VCaP (cell line): Measurements from ENCODE around the gene TNFRSF12A.

Experiments used
- H3K27ac ChIP-seq: fragments of 450-650 bp; 2 replicates; pipeline ENCODE4 v1.5.1; 2017
- TF ChIP-seq, protein P1 (sequence below): fragments of 450-650 bp; conservative IDR thresholded peaks from 2 replicates; pipeline ENCODE4 v1.5.1; 2017; ENCODE audit warnings: mild to moderate bottlenecking, moderate library complexity

The TNFRSF12A gene

GRCh38 chr16:2996298-2996697 is 23.9 kb upstream of the TNFRSF12A start:
- TF ChIP-seq, protein P1, sequence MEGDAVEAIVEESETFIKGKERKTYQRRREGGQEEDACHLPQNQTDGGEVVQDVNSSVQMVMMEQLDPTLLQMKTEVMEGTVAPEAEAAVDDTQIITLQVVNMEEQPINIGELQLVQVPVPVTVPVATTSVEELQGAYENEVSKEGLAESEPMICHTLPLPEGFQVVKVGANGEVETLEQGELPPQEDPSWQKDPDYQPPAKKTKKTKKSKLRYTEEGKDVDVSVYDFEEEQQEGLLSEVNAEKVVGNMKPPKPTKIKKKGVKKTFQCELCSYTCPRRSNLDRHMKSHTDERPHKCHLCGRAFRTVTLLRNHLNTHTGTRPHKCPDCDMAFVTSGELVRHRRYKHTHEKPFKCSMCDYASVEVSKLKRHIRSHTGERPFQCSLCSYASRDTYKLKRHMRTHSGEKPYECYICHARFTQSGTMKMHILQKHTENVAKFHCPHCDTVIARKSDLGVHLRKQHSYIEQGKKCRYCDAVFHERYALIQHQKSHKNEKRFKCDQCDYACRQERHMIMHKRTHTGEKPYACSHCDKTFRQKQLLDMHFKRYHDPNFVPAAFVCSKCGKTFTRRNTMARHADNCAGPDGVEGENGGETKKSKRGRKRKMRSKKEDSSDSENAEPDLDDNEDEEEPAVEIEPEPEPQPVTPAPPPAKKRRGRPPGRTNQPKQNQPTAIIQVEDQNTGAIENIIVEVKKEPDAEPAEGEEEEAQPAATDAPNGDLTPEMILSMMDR = no peak

GRCh38 chr16:2999929-3000328 is 20.2 kb upstream of the TNFRSF12A start:
- TF ChIP-seq, protein P1 = no peak
- no peak overlapping the region for H3K27ac ChIP-seq

More at GRCh38 chr16:2996298-2996697, 23.9 kb upstream of the TNFRSF12A start:
- H3K27ac ChIP-seq = no peak overlapping the region

DNA sequence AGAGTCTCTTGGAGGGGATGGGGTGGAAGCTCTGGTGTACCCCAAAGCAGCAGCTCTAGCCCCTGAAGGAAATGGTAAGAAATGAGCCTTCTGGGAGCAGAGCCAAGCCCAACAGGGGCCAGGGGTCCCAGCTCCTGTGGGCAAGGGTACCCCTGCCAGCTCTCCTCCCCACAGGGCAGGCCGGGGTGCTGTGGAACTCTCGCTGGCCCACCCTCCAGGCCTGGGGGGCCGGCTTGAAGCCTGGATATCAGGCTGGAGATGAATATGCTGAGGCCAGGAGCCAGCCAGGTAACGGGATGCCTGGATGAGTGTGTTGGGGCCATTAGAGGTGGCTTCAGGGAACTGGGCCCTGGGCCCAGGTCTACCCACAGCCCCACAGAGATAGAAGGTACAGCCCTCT is 19.6 kb upstream of the TNFRSF12A start:
- TF ChIP-seq, protein P1 = no peak
- no peak overlapping the region for H3K27ac ChIP-seq

DNA sequence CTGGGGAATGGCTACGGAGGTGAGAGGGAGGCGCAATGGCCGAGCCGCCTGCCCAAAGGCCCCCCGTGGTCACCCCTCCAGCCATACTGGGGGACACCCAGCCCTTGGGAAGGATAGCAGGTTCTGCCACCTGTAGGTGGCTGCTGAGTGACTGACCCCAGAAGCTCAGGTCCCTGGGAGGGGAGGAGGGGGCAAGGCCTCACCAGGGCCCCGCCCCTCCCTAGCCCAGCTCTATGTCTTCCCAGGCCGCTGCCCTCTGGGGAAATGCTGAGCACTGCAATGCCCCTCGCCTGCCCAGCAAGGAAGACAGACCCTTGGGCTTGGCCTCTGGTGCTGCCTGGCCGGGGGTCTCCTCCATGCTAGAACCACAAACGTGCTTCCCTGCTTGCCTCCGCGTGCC is 18.9 kb upstream of the TNFRSF12A start:
- TF ChIP-seq, protein P1 = no peak
- no peak overlapping the region for H3K27ac ChIP-seq

DNA sequence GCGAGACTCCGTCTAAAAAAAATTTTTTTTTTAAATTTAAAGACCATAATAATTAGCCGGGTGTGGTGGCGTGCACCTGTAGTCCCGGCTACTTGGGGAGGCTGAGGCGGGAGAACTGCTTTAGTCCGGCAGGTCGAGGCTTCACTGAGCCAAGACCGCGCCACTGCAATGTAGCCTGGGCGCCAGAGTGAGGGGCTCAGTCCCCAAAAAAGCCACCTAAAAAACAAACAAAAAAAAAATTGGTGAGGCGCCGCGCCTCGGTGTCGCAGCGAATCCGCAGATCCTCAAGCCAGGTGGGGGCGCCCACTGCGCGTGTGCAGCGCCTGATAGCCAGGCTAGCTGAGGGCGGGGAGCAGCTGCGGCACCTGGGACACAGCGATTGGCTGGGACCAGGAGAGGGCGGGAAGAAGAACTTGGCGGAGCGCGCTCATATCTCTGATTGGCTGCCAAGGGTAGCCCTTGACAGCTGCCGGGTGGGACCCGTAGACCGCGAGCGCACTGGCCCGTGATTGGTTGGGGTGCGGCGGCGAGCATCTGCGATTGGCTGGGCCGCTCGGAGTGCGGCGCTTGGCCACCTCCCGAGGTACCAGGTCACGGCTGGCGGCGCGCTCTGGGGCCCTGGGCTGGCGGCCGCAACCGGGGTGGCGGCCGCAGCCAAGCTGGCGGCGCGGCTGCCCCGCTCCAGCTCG is 16.4 kb upstream of the TNFRSF12A start:
- H3K27ac ChIP-seq = peak overlapping the region; percentile 69
- TF ChIP-seq, protein P1 = peak; percentile 50

GRCh38 chr16:3004319-3004718 is 15.8 kb upstream of the TNFRSF12A start:
- H3K27ac ChIP-seq = peak overlapping the region; percentile 69
- TF ChIP-seq, protein P1 = no peak

DNA sequence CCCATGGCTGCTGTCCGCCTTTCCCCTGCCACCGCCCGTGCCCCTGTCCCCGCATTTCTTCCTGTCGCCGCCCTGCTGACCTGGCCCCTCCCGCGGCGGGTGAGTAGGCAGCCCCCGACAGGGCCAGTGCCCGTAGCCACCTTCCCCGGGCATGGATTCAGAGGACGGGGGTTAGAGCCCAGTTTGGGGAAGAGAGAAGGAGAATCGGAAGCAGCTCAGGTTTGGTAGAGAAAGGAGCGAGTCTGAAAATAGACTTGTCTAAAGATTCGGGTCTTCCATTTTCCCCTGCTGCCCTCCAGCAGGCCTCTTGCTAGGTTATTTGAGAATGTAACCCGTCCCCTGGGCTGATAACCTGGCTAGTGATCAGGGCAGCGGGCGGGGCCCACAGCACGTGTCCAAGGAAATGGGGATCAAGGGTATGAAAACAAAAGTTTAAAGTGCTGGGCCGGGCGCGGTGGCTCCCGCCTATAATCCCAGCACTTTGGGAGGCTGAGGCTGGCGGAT is 15.3 kb upstream of the TNFRSF12A start:
- peak overlapping the region; percentile 69 for H3K27ac ChIP-seq
- TF ChIP-seq, protein P1 = no peak
